ENCODE data around the gene KNTC1. TPM values are rescaled to one million over a fixed set of nuclear protein-coding genes. Genes with fewer than 3 reads are reported as not detected.

The KNTC1 gene
- total RNA-seq, result 4.8 and 62.3 TPM in 2 replicates

GRCh38 chr12:122526683-122527477 is at the start of gene KNTC1, which contains the start of gene RSRC2:
Gene KNTC1 (plus strand): TSS chr12:122527249. CDS start chr12:122530064, 2,815 bp downstream.
Gene RSRC2 (minus strand): TSS chr12:122526936. CDS start chr12:122526853, 83 bp downstream.

GRCh38 chr12:122500685-122501488 is 26.2 kb upstream of the KNTC1 start, which contains the start of gene ZCCHC8:
Gene ZCCHC8 (minus strand): TSS chr12:122500932. CDS start chr12:122500840, 92 bp downstream.

Small RNA genes within 50 kb of the gene (small RNA-seq; reads per million reads assigned to genes)
- gene AC026333.1 (ENCODE audit: low replicate concordance), result not detected
- gene RF00411 (ENCODE audit: low replicate concordance), result not detected

Other genes with a start within 250 kb of the KNTC1 start
- 56.7 and 107 TPM in 2 replicates for gene CLIP1, start 104.6 kb upstream of the KNTC1 start, total RNA-seq
- gene ZCCHC8, start 26.3 kb upstream of the KNTC1 start, total RNA-seq, result 17.9 and 21.9 TPM in 2 replicates
- gene RSRC2, start 313 bp upstream of the KNTC1 start, total RNA-seq, result 42.5 and 44.2 TPM in 2 replicates
- gene HCAR2, start 176.1 kb downstream of the KNTC1 start, total RNA-seq, result 2.4 TPM in 1 of 2 replicates, not detected in the other
- 0.14 and 1.8 TPM in 2 replicates for gene HCAR3, start 189.6 kb downstream of the KNTC1 start, total RNA-seq
- gene HCAR1, start 203.6 kb downstream of the KNTC1 start, total RNA-seq, result 0.66 and 0.72 TPM in 2 replicates
- 39.6 and 54.7 TPM in 2 replicates for gene DENR, start 225.6 kb downstream of the KNTC1 start, total RNA-seq
- 0.57 and 1.3 TPM in 2 replicates for gene CCDC62, start 247.3 kb downstream of the KNTC1 start, total RNA-seq